Panc1 (cell line): ENCODE results near the gene C5AR1.

Experiments used
- TF ChIP-seq, protein P1 (sequence below): fragments of 450-650 bp; IDR thresholded peaks from 2 replicates; pipeline ENCODE4 v1.5.1; 2017; ENCODE audit warnings: mild to moderate bottlenecking
- TF ChIP-seq, protein P2 (sequence below), 2 experiments: IDR thresholded peaks; 2 replicates each; pipeline ENCODE4 v1.6.1; 2011 to 2012; ENCODE audit warnings: low read depth in 2 of 2, control low read depth in 1 of 2, low read length in 1 of 2, mild to moderate bottlenecking in 1 of 2, moderate library complexity in 1 of 2; ENCODE audit not compliant: insufficient read depth in 1 of 2

GRCh38 chr19:47363758-47364531 lies 54.3 kb downstream of the C5AR1 start:
- TF ChIP-seq, protein P1, sequence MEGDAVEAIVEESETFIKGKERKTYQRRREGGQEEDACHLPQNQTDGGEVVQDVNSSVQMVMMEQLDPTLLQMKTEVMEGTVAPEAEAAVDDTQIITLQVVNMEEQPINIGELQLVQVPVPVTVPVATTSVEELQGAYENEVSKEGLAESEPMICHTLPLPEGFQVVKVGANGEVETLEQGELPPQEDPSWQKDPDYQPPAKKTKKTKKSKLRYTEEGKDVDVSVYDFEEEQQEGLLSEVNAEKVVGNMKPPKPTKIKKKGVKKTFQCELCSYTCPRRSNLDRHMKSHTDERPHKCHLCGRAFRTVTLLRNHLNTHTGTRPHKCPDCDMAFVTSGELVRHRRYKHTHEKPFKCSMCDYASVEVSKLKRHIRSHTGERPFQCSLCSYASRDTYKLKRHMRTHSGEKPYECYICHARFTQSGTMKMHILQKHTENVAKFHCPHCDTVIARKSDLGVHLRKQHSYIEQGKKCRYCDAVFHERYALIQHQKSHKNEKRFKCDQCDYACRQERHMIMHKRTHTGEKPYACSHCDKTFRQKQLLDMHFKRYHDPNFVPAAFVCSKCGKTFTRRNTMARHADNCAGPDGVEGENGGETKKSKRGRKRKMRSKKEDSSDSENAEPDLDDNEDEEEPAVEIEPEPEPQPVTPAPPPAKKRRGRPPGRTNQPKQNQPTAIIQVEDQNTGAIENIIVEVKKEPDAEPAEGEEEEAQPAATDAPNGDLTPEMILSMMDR, result no peak
- TF ChIP-seq, protein P2, sequence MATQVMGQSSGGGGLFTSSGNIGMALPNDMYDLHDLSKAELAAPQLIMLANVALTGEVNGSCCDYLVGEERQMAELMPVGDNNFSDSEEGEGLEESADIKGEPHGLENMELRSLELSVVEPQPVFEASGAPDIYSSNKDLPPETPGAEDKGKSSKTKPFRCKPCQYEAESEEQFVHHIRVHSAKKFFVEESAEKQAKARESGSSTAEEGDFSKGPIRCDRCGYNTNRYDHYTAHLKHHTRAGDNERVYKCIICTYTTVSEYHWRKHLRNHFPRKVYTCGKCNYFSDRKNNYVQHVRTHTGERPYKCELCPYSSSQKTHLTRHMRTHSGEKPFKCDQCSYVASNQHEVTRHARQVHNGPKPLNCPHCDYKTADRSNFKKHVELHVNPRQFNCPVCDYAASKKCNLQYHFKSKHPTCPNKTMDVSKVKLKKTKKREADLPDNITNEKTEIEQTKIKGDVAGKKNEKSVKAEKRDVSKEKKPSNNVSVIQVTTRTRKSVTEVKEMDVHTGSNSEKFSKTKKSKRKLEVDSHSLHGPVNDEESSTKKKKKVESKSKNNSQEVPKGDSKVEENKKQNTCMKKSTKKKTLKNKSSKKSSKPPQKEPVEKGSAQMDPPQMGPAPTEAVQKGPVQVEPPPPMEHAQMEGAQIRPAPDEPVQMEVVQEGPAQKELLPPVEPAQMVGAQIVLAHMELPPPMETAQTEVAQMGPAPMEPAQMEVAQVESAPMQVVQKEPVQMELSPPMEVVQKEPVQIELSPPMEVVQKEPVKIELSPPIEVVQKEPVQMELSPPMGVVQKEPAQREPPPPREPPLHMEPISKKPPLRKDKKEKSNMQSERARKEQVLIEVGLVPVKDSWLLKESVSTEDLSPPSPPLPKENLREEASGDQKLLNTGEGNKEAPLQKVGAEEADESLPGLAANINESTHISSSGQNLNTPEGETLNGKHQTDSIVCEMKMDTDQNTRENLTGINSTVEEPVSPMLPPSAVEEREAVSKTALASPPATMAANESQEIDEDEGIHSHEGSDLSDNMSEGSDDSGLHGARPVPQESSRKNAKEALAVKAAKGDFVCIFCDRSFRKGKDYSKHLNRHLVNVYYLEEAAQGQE (IDR thresholded peaks at IDR 0.05; ENCODE audit: insufficient read depth in 1 of 2, low read depth in 2 of 2, low read length in 1 of 2), result no peak
